ENCODE results near the gene MIA.
A peak's percentile ranks its signal among the peaks of the same experiment; 100 is the strongest.
"Not testable (repeated sequence)": the region's sequence is repeated elsewhere in the genome, so short reads cannot be mapped to it uniquely, and the experiment has no call there.

The MIA gene

GRCh38 chr19:40781140-40781539, 5.8 kb downstream of the MIA start:
- no peak for DNase-seq

- DNase-seq = no peak
Observed at GRCh38 chr19:40783711-40784110, 8.4 kb downstream of the MIA start.

- DNase-seq = not testable (repeated sequence)
Observed at GRCh38 chr19:40784146-40784545, 8.8 kb downstream of the MIA start.

DNA sequence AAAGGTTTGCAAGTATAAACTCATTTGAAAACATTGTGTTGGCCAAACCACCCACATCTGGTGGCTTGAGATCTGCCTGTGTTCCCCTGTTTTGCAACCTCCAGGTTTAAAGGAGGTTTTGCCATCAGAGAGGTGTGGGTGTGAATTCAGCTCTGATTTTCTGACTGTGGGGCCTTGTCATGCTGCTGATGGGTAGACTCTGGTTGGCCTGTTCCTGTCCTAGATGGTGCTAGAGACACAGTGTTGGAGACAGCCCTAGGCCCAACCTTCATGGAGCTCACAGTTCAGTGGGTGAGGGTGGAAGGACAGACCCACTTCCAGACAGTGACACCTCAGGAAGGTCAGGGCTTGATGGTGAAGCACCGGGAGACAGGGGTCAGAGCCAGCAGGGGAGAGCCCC, 10.2 kb downstream of the MIA start:
- DNase-seq = no peak

DNA sequence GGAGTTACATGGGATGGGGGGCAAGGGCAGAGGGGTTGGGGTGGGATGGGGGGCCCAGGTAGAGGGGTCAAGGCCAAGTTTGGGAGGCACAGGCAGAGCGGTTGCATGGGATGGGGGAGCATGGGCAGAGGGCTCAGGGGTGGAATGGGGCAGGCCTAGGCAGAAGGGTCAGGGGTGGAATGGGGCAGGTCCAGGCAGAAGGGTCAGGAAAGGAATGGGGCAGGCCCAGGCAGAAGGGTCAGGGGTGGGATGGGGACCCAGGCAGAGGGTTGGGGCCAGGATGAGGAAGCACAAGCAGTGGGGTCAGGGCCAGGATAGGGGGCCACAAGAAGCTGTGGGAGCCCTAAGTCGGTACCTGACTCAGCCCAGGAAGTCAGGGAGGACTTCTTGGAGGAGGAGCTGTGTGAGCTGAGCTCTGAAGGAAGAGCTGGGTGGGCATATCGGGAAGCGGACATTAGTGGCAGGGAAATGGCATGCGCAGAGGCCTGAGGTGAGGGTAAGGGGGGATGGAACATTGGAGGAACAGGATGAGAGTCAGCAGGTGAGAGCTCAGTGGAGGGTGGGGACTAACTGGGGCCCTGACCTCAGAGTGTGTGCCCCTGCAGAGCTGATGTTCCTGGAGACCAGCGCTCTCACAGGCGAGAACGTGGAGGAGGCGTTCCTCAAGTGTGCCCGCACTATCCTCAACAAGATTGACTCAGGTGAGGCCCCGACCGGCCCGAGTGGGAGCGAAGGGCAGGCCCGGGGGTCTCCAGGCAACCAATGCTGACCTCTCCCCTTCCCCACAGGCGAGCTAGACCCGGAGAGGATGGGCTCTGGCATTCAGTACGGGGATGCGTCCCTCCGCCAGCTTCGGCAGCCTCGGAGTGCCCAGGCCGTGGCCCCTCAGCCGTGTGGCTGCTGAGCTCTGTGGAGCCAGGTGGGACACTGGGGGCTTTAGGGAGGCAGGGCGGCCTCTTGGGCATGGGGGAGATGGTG, 11.0 kb downstream of the MIA start:
- DNase-seq = no peak

DNA sequence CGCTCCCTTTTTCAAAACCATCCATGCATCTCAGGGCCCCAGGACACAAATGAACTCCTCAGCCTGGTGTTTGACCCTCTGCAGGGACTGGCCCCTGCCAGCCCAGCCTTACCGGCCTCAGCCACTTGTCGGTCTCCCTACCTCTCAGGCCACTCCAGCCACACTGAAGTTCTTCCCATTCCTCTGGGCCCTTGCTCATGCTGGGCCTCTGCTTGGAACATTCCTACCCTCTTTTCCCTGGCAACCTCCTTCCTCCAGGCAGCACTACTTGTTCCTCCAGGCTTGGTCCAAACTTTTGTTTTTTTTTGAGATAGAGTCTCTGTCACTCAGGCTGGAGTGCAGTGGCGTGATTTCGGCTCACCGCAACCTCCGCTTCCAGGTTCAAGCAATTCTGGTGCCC, 16.0 kb downstream of the MIA start:
- no peak for DNase-seq

GRCh38 chr19:40791996-40792395, 16.7 kb downstream of the MIA start:
- DNase-seq = no peak

- no peak for DNase-seq
Observed at GRCh38 chr19:40797166-40797962, 22.0 kb downstream of the MIA start.

GRCh38 chr19:40797963-40798682, 22.8 kb downstream of the MIA start:
- peak; percentile 73 for DNase-seq

- DNase-seq = peak; percentile 99
Observed at GRCh38 chr19:40798683-40799557, 23.6 kb downstream of the MIA start, which contains the start of gene EGLN2. TSS of gene EGLN2 (plus strand) at chr19:40799191. CDS start at chr19:40800573, 1,382 bp downstream.

GRCh38 chr19:40799558-40800338, 24.4 kb downstream of the MIA start:
- no peak for DNase-seq

DNA sequence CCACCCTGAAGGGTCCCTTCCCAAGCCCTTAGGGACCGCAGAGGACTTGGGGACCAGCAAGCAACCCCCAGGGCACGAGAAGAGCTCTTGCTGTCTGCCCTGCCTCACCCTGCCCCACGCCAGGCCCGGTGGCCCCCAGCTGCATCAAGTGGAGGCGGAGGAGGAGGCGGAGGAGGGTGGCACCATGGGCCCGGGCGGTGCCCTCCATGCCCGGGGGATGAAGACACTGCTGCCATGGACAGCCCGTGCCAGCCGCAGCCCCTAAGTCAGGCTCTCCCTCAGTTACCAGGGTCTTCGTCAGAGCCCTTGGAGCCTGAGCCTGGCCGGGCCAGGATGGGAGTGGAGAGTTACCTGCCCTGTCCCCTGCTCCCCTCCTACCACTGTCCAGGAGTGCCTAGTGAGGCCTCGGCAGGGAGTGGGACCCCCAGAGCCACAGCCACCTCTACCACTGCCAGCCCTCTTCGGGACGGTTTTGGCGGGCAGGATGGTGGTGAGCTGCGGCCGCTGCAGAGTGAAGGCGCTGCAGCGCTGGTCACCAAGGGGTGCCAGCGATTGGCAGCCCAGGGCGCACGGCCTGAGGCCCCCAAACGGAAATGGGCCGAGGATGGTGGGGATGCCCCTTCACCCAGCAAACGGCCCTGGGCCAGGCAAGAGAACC, 25.1 kb downstream of the MIA start:
- DNase-seq = no peak

GRCh38 chr19:40800997-40801377, 25.7 kb downstream of the MIA start:
- DNase-seq = no peak

GRCh38 chr19:40801426-40802299, 26.3 kb downstream of the MIA start:
- no peak for DNase-seq

DNA sequence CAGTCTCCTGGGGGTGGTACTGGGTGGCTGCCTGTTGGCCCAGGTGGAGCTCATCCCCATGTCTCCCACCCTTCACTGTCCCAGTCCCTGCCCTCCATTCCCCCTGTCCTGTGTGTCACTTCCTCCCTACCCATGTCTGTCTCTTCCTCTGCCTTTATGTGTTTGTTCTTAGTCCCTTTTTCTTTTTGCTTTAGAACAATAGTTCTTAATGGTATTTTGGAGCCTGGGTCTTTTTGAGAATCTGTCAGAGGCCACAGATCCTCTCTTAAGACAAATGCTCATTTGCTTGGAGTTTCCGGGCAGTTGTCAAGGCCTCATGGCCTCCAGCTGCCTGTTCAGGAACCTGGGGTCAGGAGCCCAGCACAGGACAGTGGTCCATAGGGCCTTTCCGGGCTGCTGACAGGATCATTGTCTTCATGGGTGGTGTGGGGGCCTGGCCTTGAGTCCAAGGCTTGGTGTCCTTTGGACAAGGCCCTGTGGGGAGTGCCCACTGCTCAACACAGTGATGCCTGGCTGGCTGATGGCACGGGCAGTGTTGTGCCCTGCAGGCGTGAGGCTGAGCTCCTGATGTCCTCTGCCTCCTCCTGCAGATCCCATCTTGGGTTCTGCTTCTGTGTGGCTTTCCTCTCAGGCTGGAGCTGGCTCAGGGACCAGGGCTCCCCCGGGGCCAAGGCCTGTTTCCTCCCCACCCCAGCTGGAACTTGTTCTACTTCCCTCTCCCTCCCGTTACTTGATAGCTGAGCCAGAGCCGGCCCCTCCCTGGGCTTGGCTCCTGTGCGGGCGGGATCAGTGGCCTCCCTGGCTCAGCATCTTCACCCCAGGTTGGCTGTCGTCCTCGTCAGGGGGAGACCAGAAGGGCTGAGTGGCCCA, 27.2 kb downstream of the MIA start:
- DNase-seq = no peak

DNA sequence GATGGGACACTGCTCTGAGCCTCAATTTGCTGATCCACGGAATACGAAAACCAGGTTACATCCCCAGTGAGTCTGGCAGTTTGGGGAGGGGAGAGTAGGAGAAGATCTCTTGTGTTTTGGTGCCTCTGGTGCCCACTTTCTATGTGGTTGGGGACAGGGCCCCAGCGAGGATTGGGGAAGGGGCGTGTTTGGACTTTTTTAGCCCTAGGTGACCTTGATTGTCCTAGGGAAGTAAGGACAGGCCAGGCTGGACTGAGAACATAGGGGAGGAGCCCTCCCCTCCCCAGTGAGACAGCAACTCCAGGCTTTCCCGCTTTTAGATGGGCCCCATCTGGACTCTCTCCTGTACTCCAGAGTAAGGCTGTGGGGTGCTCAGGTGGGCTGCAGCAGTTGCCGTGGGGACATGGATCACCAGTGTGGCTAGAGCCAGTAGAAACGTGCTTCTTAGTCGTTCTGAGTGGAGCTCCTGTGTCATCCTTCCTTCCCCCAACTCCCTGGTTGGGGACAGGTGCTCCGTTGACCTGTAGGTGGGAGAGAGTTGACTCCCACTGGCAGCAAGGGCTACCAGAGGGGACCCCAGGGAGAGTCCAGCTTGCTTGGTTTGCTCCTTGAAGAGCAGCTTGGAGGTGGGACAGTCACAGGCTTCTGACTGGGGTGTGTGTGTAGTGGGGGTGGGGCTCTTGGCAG, 28.0 kb downstream of the MIA start:
- no peak for DNase-seq

DNA sequence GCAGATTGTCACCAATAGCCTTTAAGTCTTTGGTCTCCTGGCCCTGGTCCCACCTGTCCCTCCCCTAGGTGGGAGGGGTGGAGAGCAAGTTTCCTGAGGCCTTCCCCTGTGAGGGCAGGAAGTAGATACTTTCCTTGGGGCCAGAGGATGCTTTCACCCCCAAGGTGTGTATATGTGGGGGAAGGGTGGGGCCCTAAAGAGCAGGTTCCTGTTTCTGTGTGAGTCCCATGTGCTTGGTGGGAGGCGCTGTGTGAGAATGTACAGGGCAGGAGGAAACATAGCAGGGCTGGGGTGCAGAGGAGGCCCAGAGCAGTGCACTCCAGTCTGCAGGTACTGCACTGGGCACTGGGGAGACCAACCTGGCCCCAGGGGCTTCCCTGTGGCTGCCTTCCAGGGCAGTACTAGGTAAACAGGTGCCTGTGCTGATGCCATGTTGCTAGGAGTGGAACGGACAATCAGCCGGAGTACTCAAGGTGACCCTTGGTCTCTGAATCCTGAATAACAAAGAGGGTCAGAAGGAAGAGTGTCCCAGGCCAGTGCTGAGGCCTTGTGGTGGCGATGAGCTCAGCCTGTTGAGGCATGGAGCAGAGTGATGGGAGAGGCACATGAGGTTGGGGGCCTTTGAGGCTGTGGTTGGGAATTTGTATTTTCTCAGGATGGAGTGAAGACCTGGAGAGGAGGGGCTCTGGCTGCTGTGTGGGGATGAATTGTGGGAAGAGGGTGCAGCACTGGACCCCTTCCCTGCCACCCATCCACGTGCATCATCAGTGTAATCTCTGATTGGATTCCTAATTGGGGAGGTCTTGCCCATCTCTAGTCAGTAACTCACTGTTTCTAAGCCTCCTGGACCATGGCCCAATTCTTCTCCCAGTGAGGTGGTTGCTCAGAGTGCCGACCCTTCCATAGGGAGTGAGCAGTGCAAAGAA, 28.8 kb downstream of the MIA start:
- no peak for DNase-seq
